ENCODE data around the gene RASSF8. TPM values are rescaled to one million over a fixed set of nuclear protein-coding genes. Genes with fewer than 3 reads are reported as not detected.

Gene RASSF8
- total and polyA plus RNA-seq, 2 donors (not counting 3 experiments of a cell fraction or from before 2014, with no cell fraction given): 11.1 to 59.3 TPM

GRCh38 chr12:25939606-25940005 lies 18.9 kb upstream of the RASSF8 start:
- Histone ChIP-seq H3K9ac (replicated peaks; ENCODE audit: extremely low read depth, insufficient read depth, low read length) (no peak overlapping the region), H3K4me1 (ENCODE audit: control insufficient read depth, extremely low read depth, insufficient read depth, low read length) (no peaks in the 10 kb centered on the region), H4K20me1 (replicated peaks; ENCODE audit: control insufficient read depth, extremely low read depth, insufficient read depth, low read length) (no peaks in the 10 kb centered on the region), H3K4me2 (ENCODE audit: insufficient read depth, low read length) (no peak overlapping the region), H3K9me1 (replicated peaks; ENCODE audit: control insufficient read depth, extremely low read depth, insufficient read depth, low read length) (no peaks in the 10 kb centered on the region), H2AFZ (ENCODE audit: low read depth, low read length) (no peak overlapping the region), H3K27me3 (ENCODE audit: control insufficient read depth in 2 of 2, insufficient read depth in 2 of 2, low read length in 2 of 2) (no peaks in the 10 kb centered on the region), H3K9me3 (replicated peaks; ENCODE audit: control insufficient read depth, insufficient read depth, low read length) (no peaks in the 10 kb centered on the region), H3K4me3 (replicated peaks in 1 of 3; ENCODE audit: insufficient read depth in 1 of 3, low read depth in 1 of 3, low read length in 3 of 3) (no peak overlapping the region), H3K79me2 (ENCODE audit: control insufficient read depth, insufficient read depth, low read length) (no peaks in the 10 kb centered on the region), H3K36me3 (ENCODE audit: control insufficient read depth in 2 of 2, extremely low read depth in 1 of 2, insufficient read depth in 2 of 2, low read length in 2 of 2) (no peaks in the 10 kb centered on the region), H3K27ac (ENCODE audit: insufficient read depth, low read depth, low read length) (no peak overlapping the region)
- ChIA-PET POLR2A (no interaction called here), CTCF (no interaction called here)
- BruUV-seq (replicated peaks): no TSS peak
- intact Hi-C loops (cut with micrococcal nuclease) (no loop called here), dilution Hi-C loops (cut with MboI; ENCODE audit: extremely low pct_ligation_motif_present, low sequenced_read_pairs) (no loop called here)
- TF ChIP-seq GATA2 (IDR thresholded peaks at IDR 0.05; ENCODE audit: insufficient read depth, insufficient read length, low read depth, low read length) (no peak), JUN (IDR thresholded peaks at IDR 0.05; ENCODE audit: borderline replicate concordance, insufficient read depth, insufficient read length, low read depth) (no peak), FOS (IDR thresholded peaks at IDR 0.05; ENCODE audit: borderline replicate concordance, insufficient read depth, low read length) (no peak)
- FAIRE-seq (no peak), DNase-seq (ENCODE audit: low read depth, low spot score) (no peak)

GRCh38 chr12:25940886-25941285 lies 17.6 kb upstream of the RASSF8 start:
- Histone ChIP-seq H3K4me3 (replicated peaks in 1 of 3; ENCODE audit: insufficient read depth in 1 of 3, low read depth in 1 of 3, low read length in 3 of 3) (no peak overlapping the region), H4K20me1 (replicated peaks; ENCODE audit: control insufficient read depth, extremely low read depth, insufficient read depth, low read length) (no peaks in the 10 kb centered on the region), H3K4me2 (ENCODE audit: insufficient read depth, low read length) (no peak overlapping the region), H3K4me1 (ENCODE audit: control insufficient read depth, extremely low read depth, insufficient read depth, low read length) (no peaks in the 10 kb centered on the region), H3K27ac (ENCODE audit: insufficient read depth, low read depth, low read length) (no peak overlapping the region), H3K79me2 (ENCODE audit: control insufficient read depth, insufficient read depth, low read length) (no peaks in the 10 kb centered on the region), H3K9me3 (replicated peaks; ENCODE audit: control insufficient read depth, insufficient read depth, low read length) (no peaks in the 10 kb centered on the region), H3K36me3 (ENCODE audit: control insufficient read depth in 2 of 2, extremely low read depth in 1 of 2, insufficient read depth in 2 of 2, low read length in 2 of 2) (no peaks in the 10 kb centered on the region), H3K9me1 (replicated peaks; ENCODE audit: control insufficient read depth, extremely low read depth, insufficient read depth, low read length) (no peaks in the 10 kb centered on the region), H3K9ac (replicated peaks; ENCODE audit: extremely low read depth, insufficient read depth, low read length) (no peak overlapping the region), H3K27me3 (ENCODE audit: control insufficient read depth in 2 of 2, insufficient read depth in 2 of 2, low read length in 2 of 2) (no peaks in the 10 kb centered on the region), H2AFZ (ENCODE audit: low read depth, low read length) (no peak overlapping the region)
- dilution Hi-C loops (cut with MboI; ENCODE audit: extremely low pct_ligation_motif_present, low sequenced_read_pairs): no loop called here
- FAIRE-seq: no peak
- no TSS peak for BruUV-seq (replicated peaks)
- TF ChIP-seq GATA2 (IDR thresholded peaks at IDR 0.05; ENCODE audit: insufficient read depth, insufficient read length, low read depth, low read length) (no peak), POLR2AphosphoS5 (IDR thresholded peaks at IDR 0.05; ENCODE audit: insufficient read depth, low read depth, low read length) (no peak), MYC (IDR thresholded peaks at IDR 0.05; ENCODE audit: low read depth, low read length) (no peak), EZH2 (IDR thresholded peaks at IDR 0.05; ENCODE audit: borderline replicate concordance, low read depth, low read length, severe bottlenecking) (no peak), CTCF (IDR thresholded peaks at IDR 0.05; ENCODE audit: extremely low read depth in 1 of 2, insufficient read depth in 1 of 2, low read depth in 1 of 2, low read length in 2 of 2) (no peak), JUN (IDR thresholded peaks at IDR 0.05; ENCODE audit: borderline replicate concordance, insufficient read depth, insufficient read length, low read depth) (no peak), POLR2A (IDR thresholded peaks at IDR 0.05; ENCODE audit: low read depth, low read length) (no peak), FOS (IDR thresholded peaks at IDR 0.05; ENCODE audit: borderline replicate concordance, insufficient read depth, low read length) (no peak)
- TF ChIP-seq, protein P1, sequence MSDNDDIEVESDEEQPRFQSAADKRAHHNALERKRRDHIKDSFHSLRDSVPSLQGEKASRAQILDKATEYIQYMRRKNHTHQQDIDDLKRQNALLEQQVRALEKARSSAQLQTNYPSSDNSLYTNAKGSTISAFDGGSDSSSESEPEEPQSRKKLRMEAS (IDR thresholded peaks at IDR 0.05; ENCODE audit: insufficient read depth, insufficient read length): no peak
- intact Hi-C loops (cut with micrococcal nuclease): no loop called here
- no peak for DNase-seq (ENCODE audit: low read depth, low spot score)
- ChIA-PET POLR2A (no interaction called here), CTCF (no interaction called here)

All from endothelial cell of umbilical vein (primary cell).